ENCODE measurements around the gene CYP4F2. TPM values are rescaled to one million over a fixed set of nuclear protein-coding genes. Genes with fewer than 3 reads are reported as not detected.

Gene CYP4F2
- total and polyA plus RNA-seq, 9 of the 15 experiments (the other 6 are each of a cell fraction or from before 2014, with no cell fraction given), result 0.10 to 0.56 (median 0.32) TPM; not detected in 2

GRCh38 chr19:15836330-15837220 is 61.3 kb downstream of the CYP4F2 start (continued):
- TF ChIP-seq MGA (IDR thresholded peaks at IDR 0.05) (peak; percentile 37; the same call in 1 of the 2 replicates), HNRNPUL1 (IDR thresholded peaks at IDR 0.05; ENCODE audit: low read length) (no peak), JUNB (CRISPR knock-in tag; conservative IDR thresholded peaks at IDR 0.05) (0 out of 2 replicates have a peak, but pooled peaks have one; percentile 47), BRCA1 (IDR thresholded peaks at IDR 0.05) (no peak), BRCA1 (CRISPR knock-in tag; IDR thresholded peaks at IDR 0.05) (no peak), NR0B1 (IDR thresholded peaks at IDR 0.05; ENCODE audit: partially characterized antibody) (no peak), PRMT5 (CRISPR knock-in tag; IDR thresholded peaks at IDR 0.05) (no peak), PHB (CRISPR knock-in tag; IDR thresholded peaks at IDR 0.05) (peak; percentile 97), MNT (conservative IDR thresholded peaks at IDR 0.05) (no peak), PCBP1 (IDR thresholded peaks at IDR 0.05; ENCODE audit: low read depth, low read length, poor library complexity, severe bottlenecking) (peak; percentile 55), FIP1L1 (IDR thresholded peaks at IDR 0.05; ENCODE audit: low read depth, low read length, poor library complexity, severe bottlenecking) (peak; percentile 94), LCOR (CRISPR knock-in tag; IDR thresholded peaks at IDR 0.05) (no peak; the same call in 1 of the 2 replicates)

All from K562 (cell line).